GM21576 (cell line): Measurements from ENCODE around the gene AGAP1.

Experiments
- ATAC-seq: cut with Tn5 transposase; IDR thresholded peaks from one replicate; pipeline ENCODE4 v1.9.1; 2021; ENCODE audit warnings: mild to moderate bottlenecking, moderate library complexity; ENCODE audit not compliant: unreplicated experiment

The AGAP1 gene

GRCh38 chr2:236161082-236161462 lies 667.2 kb downstream of the AGAP1 start:
- no peak for ATAC-seq

GRCh38 chr2:236161531-236161930 lies 667.7 kb downstream of the AGAP1 start:
- no peak for ATAC-seq

DNA sequence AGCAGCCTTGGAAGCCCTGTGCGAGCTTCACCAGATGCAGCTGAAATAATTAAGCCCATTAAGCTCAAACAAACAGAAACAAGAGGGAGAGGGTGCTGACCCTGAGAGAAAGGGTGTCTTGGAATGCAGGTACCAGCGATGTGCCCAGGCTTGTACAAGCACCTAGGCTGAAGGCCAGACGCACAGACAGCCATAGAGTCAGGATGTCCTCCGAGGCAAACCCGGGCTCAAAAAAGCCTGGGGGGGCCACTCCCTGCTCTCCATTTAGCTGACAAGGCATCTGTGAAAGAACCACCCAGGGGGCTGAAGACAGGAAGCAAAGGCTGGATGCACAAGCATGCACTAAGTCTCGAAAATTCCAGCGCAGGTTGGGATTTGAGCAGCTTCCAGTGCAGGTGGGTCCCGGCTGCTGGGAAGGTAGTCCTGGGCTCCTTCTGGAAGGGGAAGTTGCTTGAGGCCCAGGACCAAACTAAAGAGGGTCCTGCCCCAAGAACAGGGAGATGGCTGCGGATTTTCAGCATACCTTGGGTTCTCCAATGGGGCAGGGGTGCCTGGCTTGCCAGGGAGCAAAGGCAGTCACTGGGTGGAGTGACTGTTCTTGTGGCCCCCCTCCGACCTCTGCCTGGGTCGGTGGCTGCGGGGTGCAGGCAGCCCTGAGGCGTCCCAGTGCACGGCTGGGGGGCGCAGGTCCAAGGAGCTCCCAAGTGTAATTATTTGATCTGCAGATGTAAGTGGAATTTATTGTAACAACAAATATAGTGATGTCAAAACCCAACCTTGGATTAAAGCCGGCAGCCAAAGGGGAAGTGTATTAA lies 668.4 kb downstream of the AGAP1 start:
- no peak for ATAC-seq

- no peak for ATAC-seq
These were observed 669.1 kb downstream of the AGAP1 start for GRCh38 chr2:236162882-236163470.

- no peak for ATAC-seq
These were observed 669.8 kb downstream of the AGAP1 start for GRCh38 chr2:236163471-236164200.

DNA sequence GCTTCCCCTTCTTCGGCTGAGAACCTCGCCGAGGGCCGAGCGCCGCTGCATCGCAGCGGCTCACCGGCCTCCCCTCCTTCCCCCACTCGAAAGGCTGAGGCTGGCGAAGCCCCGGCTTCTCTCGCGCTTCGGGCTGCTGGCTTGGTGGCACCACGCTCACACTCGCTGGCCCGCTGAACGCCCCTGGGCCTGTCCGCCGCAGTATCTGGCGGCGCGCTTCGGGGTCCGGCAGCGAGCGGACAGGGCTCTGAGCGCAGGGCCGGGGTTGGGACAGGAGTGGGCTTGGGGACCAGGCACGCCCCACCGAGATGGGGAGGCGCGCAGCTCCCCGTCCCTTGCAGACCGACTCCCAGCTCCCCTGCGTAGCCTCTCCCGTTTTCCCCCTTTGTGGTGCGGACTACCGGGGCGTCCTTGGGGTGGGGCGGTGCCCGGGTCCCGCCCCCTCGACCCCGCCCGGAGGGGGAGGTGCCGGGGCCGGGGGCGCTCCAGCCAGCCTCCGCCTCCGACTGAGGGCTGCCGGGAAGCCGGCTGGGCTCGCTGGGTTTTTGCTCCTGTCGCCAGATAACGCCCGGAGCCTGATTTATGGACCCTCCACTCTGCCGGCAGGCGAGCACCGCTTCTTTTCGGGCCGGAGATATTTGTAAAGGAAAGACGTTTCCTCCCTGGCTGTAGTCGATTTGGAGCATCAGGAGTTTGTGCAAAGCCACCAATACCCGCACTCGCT lies 670.5 kb downstream of the AGAP1 start:
- no peak for ATAC-seq

DNA sequence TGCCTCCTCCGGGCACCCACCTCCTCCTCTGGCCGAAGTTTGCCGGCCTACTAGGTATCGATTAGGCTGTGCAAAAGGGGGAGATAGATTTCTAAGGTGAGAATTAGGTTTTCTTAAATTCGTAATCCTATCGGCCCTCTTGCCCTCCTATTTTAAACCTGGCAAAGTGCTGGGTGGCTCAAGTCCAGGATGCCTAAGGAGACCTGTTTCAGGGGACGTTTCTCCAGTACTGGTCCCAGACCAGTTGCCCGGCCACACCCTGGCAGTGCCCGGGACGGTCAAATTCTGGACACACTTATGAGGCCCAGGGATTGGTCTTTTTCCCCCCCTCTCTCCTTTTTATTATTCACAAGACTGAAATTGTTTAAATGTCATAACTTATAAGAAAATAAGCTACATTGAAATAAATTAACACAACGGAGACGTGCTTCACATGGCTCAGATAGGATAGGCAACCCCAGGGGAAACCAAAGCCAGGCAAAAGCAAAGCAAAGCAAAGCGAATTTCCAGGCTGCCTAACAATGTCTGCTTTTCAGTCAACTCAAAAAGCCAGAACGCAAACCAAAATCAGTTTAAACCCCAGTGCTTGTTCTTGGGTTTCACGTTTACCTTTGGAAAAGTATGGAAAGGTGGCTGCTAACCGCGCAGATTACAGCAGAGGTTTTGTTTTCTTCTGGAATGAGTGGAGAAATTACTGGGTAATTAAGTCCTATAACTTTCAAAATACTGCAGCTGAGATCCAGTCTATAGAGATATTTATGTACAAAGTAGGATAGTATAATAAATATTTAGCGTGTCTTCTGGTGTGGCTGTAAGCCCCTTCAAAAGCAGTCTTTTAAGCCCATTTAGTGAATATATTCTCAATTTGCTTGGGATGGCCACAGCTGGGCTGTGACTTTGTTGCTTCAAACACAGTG lies 671.3 kb downstream of the AGAP1 start:
- no peak for ATAC-seq

- no peak for ATAC-seq
These were observed 672.3 kb downstream of the AGAP1 start for GRCh38 chr2:236165842-236166795.

DNA sequence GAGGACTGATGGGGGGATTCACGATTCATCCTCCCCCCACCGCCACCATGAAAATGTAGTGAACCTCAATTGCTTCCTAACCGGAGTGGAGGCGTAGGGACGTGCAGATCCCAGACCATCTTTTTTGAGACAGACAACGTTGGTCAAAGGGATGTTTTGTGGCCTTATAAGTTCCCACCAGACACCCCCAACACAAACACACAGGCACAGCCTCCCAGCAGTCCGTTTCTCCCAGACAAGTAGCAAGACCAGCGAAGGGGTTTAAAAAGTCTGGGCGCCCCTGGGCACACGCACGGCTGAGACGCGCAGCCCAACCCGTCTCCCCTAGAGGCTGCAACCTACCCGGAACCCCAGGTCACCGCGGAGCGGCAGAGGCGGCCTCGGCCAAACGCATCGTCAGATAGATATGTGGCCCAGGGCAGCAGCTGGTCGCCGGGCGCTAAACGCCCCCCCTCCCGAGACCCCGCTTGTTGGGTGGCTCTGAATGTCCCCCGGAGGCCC lies 673.0 kb downstream of the AGAP1 start:
- ATAC-seq = no peak

DNA sequence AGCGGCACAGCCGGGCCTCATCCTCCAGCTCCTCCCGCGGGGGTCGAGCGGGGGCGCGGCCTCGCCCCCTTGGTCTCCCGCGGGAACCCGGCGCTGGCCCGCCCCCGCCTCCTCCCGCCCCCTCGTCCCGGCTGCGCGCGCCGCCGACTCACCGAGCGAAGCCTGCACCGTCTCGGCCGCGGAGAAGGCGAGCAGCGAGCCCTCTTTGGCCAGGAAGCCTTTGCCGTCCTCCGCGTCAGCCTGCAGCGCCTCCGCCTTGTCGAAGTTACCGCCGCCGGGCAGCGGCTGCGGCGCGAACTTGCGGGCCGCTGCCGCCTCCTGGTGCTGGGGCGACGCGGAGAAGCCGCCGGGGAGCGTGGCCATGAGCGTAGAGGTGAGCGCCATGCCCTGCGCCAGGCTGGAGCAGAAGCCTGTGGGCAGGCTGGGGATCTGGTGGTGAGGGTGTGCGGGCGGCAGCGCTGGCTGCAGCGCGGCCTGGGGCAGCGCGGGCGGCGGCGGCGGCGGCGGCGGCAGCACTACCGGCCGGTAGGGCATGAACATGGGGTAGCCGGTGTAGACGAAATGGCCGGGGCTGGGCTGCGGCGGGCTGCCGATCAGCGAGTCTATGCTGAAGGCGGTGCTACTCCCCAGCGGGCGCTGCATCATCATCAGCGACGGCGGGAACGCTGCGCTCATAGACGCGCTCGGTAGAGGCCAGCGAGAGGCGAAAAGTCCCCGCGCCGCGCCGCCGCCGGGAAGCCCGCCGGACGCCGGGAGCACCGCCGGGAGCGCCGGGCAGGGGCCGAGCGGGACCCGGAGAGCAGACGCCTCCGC lies 673.7 kb downstream of the AGAP1 start:
- ATAC-seq = no peak

DNA sequence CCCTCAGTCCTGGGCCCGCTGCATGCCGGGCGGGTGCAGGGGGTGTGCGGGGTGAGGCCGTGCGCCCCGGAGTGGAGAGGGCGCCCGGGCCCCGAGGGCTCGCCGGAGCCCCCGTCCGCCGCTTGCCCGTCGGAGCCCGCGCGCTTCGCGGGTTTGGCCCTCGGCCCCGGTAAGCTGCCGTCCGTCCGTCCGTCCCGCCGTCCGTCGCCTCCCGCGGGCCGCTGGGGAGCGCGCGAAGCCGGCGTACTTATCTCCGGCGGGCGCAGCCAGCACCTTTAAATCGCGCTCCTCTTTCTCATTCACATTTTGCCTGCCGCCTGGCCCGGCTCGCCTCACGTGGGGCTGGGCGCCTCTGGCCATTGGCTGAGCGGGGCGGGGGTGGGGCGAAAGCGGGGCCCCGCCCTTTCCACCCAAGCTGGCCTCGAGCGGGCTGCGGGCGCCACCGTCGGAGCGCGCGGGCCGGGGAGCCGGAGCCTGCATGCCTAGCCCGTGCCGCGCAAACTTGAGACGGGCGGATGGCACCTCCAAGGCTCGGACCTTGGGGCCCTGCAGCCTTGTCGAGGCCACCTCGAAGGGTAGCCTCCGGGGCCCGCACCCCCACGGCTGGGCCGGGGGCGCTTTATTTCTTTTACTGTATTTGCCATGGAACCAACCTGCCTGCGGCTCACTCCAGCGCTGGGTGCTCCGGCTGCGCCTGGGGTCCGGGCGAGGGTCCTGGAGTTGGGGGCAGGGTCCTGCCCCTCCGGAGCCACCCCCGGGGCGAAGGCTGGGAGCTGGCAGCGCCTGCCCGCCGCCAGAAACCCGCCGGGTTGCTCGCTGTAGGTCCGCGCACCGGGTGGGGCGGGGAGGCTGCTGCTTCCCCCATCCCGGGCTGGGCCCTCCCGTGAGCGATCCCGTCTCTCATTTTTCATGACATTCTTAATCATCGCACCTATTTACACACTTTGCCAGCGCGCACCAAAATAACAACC lies 674.6 kb downstream of the AGAP1 start, which contains the start of gene GBX2:
Gene GBX2, minus strand, starts transcription at position 277 of the 971 bp plus-strand sequence. CDS start 415 bp downstream, outside the sequence.
- ATAC-seq = no peak

DNA sequence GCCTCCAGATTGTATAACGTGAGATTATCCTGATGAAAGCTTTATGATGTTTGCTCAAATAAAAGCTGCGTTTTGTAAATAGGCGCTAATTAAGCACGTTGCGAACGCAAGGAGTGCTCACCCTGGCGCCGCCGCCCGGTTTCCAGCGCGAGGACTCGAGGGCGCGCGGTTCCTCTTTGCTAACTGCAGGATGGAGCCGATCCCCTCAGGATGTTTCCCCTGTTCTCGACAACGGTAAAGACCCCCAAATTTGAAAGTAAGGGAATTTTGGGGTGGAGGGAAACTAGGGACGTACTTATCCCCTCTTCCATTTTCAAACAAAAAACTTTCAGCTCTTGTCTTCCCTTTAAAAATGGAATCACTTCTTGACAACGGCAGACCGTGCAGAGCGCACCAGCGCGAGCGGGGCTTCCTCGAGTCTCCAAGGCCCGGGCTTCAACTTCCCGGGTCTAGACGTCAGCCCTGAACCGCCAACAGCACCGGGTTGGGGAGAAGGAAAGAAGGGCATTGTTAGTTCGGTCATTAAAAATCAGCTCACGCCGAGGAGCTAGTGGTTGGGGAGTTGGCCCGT lies 675.4 kb downstream of the AGAP1 start:
- ATAC-seq = no peak

DNA sequence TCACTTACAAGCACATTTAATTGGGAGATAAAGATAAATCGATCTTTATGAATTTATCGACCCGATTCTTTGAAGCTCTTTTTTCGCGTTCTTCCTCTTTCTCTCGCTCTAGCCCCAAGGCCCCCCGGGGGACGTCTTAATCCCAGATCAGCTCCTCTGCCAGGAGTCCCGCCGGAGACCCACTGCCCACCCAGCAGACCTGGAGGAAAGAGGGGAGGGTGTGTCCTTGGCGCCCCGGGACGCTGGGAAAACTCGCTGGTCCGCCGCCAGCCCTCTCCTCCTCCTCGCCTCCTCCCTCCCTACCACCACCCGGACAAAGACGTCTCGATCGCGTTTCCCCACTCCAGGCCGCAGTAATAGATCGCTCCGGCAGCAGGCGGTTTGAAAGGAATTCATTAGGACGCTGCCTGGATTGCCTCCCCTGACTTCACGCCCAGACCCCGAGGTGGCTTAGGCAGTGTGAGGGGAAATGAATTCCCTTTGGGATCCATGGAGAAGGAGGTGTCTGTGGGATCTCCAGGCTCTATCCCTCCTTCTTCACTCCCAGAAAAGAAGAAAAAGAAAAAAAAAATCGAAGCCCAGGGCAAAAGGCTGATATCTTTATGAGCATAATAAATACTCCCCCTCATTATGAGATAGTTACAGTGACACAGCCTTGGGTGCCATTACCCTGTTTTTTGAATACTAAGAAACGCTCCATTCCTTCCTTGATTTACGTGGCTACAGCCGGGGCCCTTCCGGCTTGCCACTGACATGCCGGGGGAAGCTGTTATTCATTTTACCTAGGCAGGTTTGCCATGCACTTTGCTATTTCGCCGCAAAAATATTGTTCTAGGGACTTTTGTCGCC lies 676.1 kb downstream of the AGAP1 start:
- ATAC-seq = no peak

GRCh38 chr2:236170590-236171165 lies 676.8 kb downstream of the AGAP1 start:
- no peak for ATAC-seq

- ATAC-seq = no peak
These were observed 677.4 kb downstream of the AGAP1 start for GRCh38 chr2:236171181-236171679.
